Gastroesophageal sphincter (tissue), 3 donors: ENCODE data around the gene ADAMTS17.

ENCODE experiments used
- POLR2AphosphoS5 ChIP-seq: sonication (generic); formaldehyde crosslinking; IDR thresholded peaks from one replicate; pipeline ENCODE4 v1.6.1; 2017; ENCODE audit warnings: antibody characterized with exemption
- TF ChIP-seq, protein P1 (sequence below), 4 experiments: fragments of 200-600 bp in 2 of 4; fragments of 450-650 bp in 2 of 4; sonication (generic) in 1 of 4; IDR thresholded peaks; one replicate each; pipeline ENCODE4 v1.5.1; 2017 to 2019; ENCODE audit warnings: antibody characterized with exemption in 4 of 4, mild to moderate bottlenecking in 2 of 4, moderate library complexity in 2 of 4

DNA sequence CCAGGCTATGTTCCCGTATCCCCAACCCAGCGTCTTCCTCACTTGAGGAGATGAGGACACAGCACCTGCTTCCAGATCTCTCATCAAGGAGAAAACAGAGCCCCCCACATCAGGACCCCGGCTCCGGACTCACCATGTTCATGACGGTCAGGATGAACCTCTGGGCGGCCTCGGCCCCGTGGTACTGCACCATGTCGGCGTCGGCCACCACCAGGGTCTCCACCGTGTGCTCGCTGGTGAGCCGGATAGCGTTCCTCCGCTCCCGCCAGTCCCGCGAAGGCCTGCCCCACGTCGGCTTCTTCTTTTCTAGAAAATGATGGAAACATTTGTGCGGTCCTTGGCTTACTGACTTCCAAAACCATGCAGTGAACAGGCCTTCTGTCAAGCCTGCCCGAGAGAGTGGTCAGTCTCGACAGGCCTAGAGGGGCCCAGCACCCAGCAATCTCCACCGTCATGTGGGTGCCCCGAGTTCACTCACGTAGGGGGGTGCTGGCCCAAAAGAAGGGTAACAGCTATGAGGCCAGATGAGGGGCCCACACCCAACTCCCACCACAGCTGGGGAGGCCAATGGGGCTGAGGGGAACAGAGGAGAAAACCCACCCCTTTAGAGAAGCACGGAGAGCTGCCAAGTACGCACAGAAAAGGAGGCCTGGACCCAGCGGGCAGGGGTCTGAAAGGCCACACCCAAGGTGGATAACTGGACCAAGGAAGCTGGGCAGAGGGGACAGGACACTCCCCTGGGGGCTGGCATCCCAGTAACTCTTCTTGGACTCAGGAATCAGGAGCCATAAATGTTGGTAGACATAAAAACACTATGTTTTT is 60.5 kb downstream of the ADAMTS17 start:
- TF ChIP-seq POLR2AphosphoS5: no peak
- TF ChIP-seq, protein P1, sequence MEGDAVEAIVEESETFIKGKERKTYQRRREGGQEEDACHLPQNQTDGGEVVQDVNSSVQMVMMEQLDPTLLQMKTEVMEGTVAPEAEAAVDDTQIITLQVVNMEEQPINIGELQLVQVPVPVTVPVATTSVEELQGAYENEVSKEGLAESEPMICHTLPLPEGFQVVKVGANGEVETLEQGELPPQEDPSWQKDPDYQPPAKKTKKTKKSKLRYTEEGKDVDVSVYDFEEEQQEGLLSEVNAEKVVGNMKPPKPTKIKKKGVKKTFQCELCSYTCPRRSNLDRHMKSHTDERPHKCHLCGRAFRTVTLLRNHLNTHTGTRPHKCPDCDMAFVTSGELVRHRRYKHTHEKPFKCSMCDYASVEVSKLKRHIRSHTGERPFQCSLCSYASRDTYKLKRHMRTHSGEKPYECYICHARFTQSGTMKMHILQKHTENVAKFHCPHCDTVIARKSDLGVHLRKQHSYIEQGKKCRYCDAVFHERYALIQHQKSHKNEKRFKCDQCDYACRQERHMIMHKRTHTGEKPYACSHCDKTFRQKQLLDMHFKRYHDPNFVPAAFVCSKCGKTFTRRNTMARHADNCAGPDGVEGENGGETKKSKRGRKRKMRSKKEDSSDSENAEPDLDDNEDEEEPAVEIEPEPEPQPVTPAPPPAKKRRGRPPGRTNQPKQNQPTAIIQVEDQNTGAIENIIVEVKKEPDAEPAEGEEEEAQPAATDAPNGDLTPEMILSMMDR (IDR thresholded peaks at IDR 0.05): no peak
